GM12878 (cell line): Measurements from ENCODE around the gene TIMP2. TPM values are rescaled to one million over a fixed set of nuclear protein-coding genes. Genes with fewer than 3 reads are reported as not detected.

Experiments
- CTCF ChIP-seq, 3 experiments: IDR thresholded peaks in 2 of 3; conservative IDR thresholded peaks in 1 of 3; 2 replicates each; pipeline ENCODE4 v1.5.1; 2011; ENCODE audit warnings: low read depth in 3 of 3, low read length in 3 of 3, mild to moderate bottlenecking in 3 of 3, control low read depth in 2 of 3, moderate library complexity in 2 of 3, inconsistent platforms in 1 of 3, mixed read lengths in 1 of 3; ENCODE audit not compliant: control insufficient read depth in 2 of 3, insufficient read depth in 1 of 3; ENCODE audit errors: extremely low read depth in 1 of 3
- E2F4 ChIP-seq: IDR thresholded peaks from 2 replicates; pipeline ENCODE4 v1.6.1; 2012; ENCODE audit warnings: low read depth, low read length, improper control_type of control experiment
- E2F8 ChIP-seq: fragments of 450-650 bp; IDR thresholded peaks from 2 replicates; pipeline ENCODE4 v1.6.1; 2018; ENCODE audit warnings: mild to moderate bottlenecking, low read depth, moderate library complexity; ENCODE audit not compliant: partially characterized antibody
- KAT2A ChIP-seq: conservative IDR thresholded peaks from 2 replicates; pipeline ENCODE4 v1.6.1; 2011; ENCODE audit warnings: low read depth, low read length; ENCODE audit not compliant: control insufficient read depth
- KDM1A ChIP-seq: fragments of 200-600 bp; sonication (generic); IDR thresholded peaks from 2 replicates; pipeline ENCODE4 v1.6.1; 2016; ENCODE audit warnings: borderline replicate concordance
- KLF5 ChIP-seq: fragments of 450-650 bp; IDR thresholded peaks from 2 replicates; pipeline ENCODE4 v1.6.1; 2014; ENCODE audit warnings: mild to moderate bottlenecking; ENCODE audit not compliant: partially characterized antibody
- MEF2A ChIP-seq: IDR thresholded peaks from 2 replicates; pipeline ENCODE4 v1.6.1; 2011; ENCODE audit warnings: low read depth, mild to moderate bottlenecking, low read length, moderate library complexity; ENCODE audit not compliant: insufficient read depth
- MEF2B ChIP-seq: fragments of 450-650 bp; IDR thresholded peaks from 2 replicates; pipeline ENCODE4 v1.6.1; 2018; ENCODE audit warnings: mild to moderate bottlenecking, moderate library complexity; ENCODE audit not compliant: partially characterized antibody, poor library complexity, severe bottlenecking
- MLLT1 ChIP-seq: fragments of 450-650 bp; IDR thresholded peaks from 2 replicates; pipeline ENCODE4 v1.6.1; 2016; ENCODE audit warnings: mild to moderate bottlenecking
- POLR2A ChIP-seq: IDR thresholded peaks from 2 replicates; pipeline ENCODE4 v1.6.1; 2011; ENCODE audit warnings: low read depth, mild to moderate bottlenecking, low read length
- RELB ChIP-seq: fragments of 450-650 bp; IDR thresholded peaks from 2 replicates; pipeline ENCODE4 v1.6.1; 2017; ENCODE audit warnings: low read depth, mild to moderate bottlenecking, moderate library complexity
- SMC3 ChIP-seq: IDR thresholded peaks from 2 replicates; pipeline ENCODE4 v1.6.1; 2011; ENCODE audit warnings: low read length, improper control_type of control experiment, borderline replicate concordance
- ZNF592 ChIP-seq: fragments of 450-650 bp; IDR thresholded peaks from 2 replicates; pipeline ENCODE4 v1.6.1; 2017; ENCODE audit warnings: mild to moderate bottlenecking, moderate library complexity
- ZNF622 ChIP-seq: fragments of 450-650 bp; IDR thresholded peaks from 2 replicates; pipeline ENCODE4 v1.6.1; 2017; ENCODE audit warnings: mild to moderate bottlenecking, inconsistent platforms
- polyA plus RNA-seq, 11 experiments: library from polyadenylated mRNA; depleted of rRNA in 4 of 11; unstranded in 6 of 11; stranded (reverse) in 5 of 11; fragments of >200 nt; fragmentation: Nextera tagmentation in 4 of 11; fragmentation: Illumina TruSeq in 1 of 11; extraction: Ambion mirVana in 4 of 11; extraction: Trizol in 1 of 11; gene quantifications; 1 replicate in 1 of 11; 2 replicates in 10 of 11; pipeline versions ENCODE4 v1.2.1 to v1.2.3, GENCODE V29; 2011 to 2016; ENCODE audit warnings: inconsistent platforms in 2 of 11, missing spikeins in 2 of 11, low read depth in 1 of 11
- total RNA-seq, 4 experiments: library from RNA; depleted of rRNA in 3 of 4; stranded (reverse); fragments of >200 nt in 3 of 4; fragmentation: Illumina TruSeq in 1 of 4; extraction: Trizol in 1 of 4; gene quantifications; 2 replicates each; pipeline versions ENCODE4 v1.2.1 to v1.2.3, GENCODE V29; 2013 to 2021

Gene TIMP2
- total and polyA plus RNA-seq, 10 of the 15 experiments (the other 5 are each of a cell fraction or from before 2014, with no cell fraction given): 0.03 to 0.41 (median 0.04) TPM; not detected in 7

GRCh38 chr17:78840780-78841611 lies 84.2 kb downstream of the TIMP2 start, which contains the start of gene USP36 (continued):
- TF ChIP-seq RELB (peak; percentile 99), KDM1A (no peak), KAT2A (no peak), ZNF622 (no peak), CTCF (IDR thresholded peaks at IDR 0.05 in 2 of 3, conservative IDR thresholded peaks at IDR 0.05 in 1 of 3; ENCODE audit: control insufficient read depth in 2 of 3, extremely low read depth in 1 of 3, insufficient read depth in 1 of 3, low read depth in 3 of 3, low read length in 3 of 3) (peak in 2 of 3 experiments; percentile 2 to 45; a peak in 2 of 6 replicates), KLF5 (peak; percentile 79), MEF2B (peak; percentile 32), E2F4 (peak; percentile 25; the same call in 1 of the 2 replicates), MLLT1 (peak; percentile 79), E2F8 (peak; percentile 43), MEF2A (0 out of 2 replicates have a peak, but pooled peaks have one; percentile 34), SMC3 (no peak), ZNF592 (peak; percentile 83; the same call in 1 of the 2 replicates), POLR2A (peak; percentile 100)
